Neuron (in vitro differentiated cells): ENCODE measurements around the gene TEK.
"Not testable (repeated sequence)": the region's sequence is repeated elsewhere in the genome, so short reads cannot be mapped to it uniquely, and the experiment has no call there.

Source experiments
- H2AFZ ChIP-seq: one replicate; pipeline ENCODE4 v1.6.1; 2013; ENCODE audit warnings: low read depth, mild to moderate bottlenecking, inconsistent platforms, low read length, moderate library complexity
- H3K27me3 ChIP-seq: one replicate; pipeline ENCODE4 v1.6.1; 2013; ENCODE audit warnings: low read length; ENCODE audit not compliant: insufficient read depth
- H3K36me3 ChIP-seq: one replicate; pipeline ENCODE4 v1.6.1; 2013; ENCODE audit warnings: low read length; ENCODE audit not compliant: insufficient read depth
- H3K4me1 ChIP-seq: one replicate; pipeline ENCODE4 v1.6.1; 2013; ENCODE audit warnings: low read length; ENCODE audit not compliant: insufficient read depth
- H3K4me3 ChIP-seq: 2 replicates; pipeline ENCODE4 v1.5.1; 2013; ENCODE audit warnings: mild to moderate bottlenecking, low read length, moderate library complexity
- H3K9me3 ChIP-seq: one replicate; pipeline ENCODE4 v1.6.1; 2013; ENCODE audit warnings: low read length

Gene TEK

GRCh38 chr9:27227192-27227591, 118.2 kb downstream of the TEK start:
- no peaks in the 10 kb centered on the region for H3K9me3 ChIP-seq
- H3K4me3 ChIP-seq = no peak overlapping the region
- H2AFZ ChIP-seq = no peak overlapping the region
- H3K27me3 ChIP-seq = no peaks in the 10 kb centered on the region
- H3K4me1 ChIP-seq = no peaks in the 10 kb centered on the region
- H3K36me3 ChIP-seq = no peaks in the 10 kb centered on the region

GRCh38 chr9:27239648-27240047, 130.6 kb downstream of the TEK start:
- not testable (repeated sequence) for H3K4me1 ChIP-seq, H3K9me3 ChIP-seq, H3K4me3 ChIP-seq, H2AFZ ChIP-seq, H3K27me3 ChIP-seq, H3K36me3 ChIP-seq

- Histone ChIP-seq H2AFZ (no peak overlapping the region), H3K4me3 (no peak overlapping the region), H3K4me1 (no peaks in the 10 kb centered on the region), H3K9me3 (no peaks in the 10 kb centered on the region), H3K36me3 (no peaks in the 10 kb centered on the region), H3K27me3 (no peaks in the 10 kb centered on the region)
These were observed 138.7 kb downstream of the TEK start for GRCh38 chr9:27247756-27248155.

- H3K4me1 ChIP-seq = no peaks in the 10 kb centered on the region
These were observed 139.7 kb downstream of the TEK start for GRCh38 chr9:27248702-27249101.

GRCh38 chr9:27258662-27259061, 149.6 kb downstream of the TEK start:
- H3K4me3 ChIP-seq = no peak overlapping the region
- H3K4me1 ChIP-seq = no peaks in the 10 kb centered on the region
- H3K27me3 ChIP-seq = no peaks in the 10 kb centered on the region
- no peaks in the 10 kb centered on the region for H3K9me3 ChIP-seq
- H3K36me3 ChIP-seq = no peaks in the 10 kb centered on the region
- H2AFZ ChIP-seq = no peak overlapping the region

More at GRCh38 chr9:27248702-27249101, 139.7 kb downstream of the TEK start:
- Histone ChIP-seq H2AFZ (no peak overlapping the region), H3K9me3 (no peaks in the 10 kb centered on the region), H3K4me3 (no peak overlapping the region), H3K36me3 (no peaks in the 10 kb centered on the region), H3K27me3 (no peaks in the 10 kb centered on the region)

- no peaks in the 10 kb centered on the region for H3K9me3 ChIP-seq
These were observed 151.9 kb downstream of the TEK start for GRCh38 chr9:27260789-27261516.

GRCh38 chr9:27261517-27262211, 152.6 kb downstream of the TEK start:
- Histone ChIP-seq H3K4me3 (no peak overlapping the region), H3K9me3 (no peaks in the 10 kb centered on the region), H2AFZ (no peak overlapping the region), H3K27me3 (no peaks in the 10 kb centered on the region), H3K4me1 (no peaks in the 10 kb centered on the region), H3K36me3 (no peaks in the 10 kb centered on the region)

More at GRCh38 chr9:27260789-27261516, 151.9 kb downstream of the TEK start:
- no peaks in the 10 kb centered on the region for H3K4me1 ChIP-seq
- no peak overlapping the region for H2AFZ ChIP-seq
- no peaks in the 10 kb centered on the region for H3K27me3 ChIP-seq
- H3K36me3 ChIP-seq = no peaks in the 10 kb centered on the region
- H3K4me3 ChIP-seq = no peak overlapping the region

GRCh38 chr9:27272103-27272502, 163.1 kb downstream of the TEK start:
- H3K4me1 ChIP-seq = no peaks in the 10 kb centered on the region
- no peak overlapping the region for H3K4me3 ChIP-seq
- H3K9me3 ChIP-seq = no peaks in the 10 kb centered on the region
- H2AFZ ChIP-seq = no peak overlapping the region
- no peaks in the 10 kb centered on the region for H3K27me3 ChIP-seq
- no peaks in the 10 kb centered on the region for H3K36me3 ChIP-seq

- no peak overlapping the region for H2AFZ ChIP-seq
- no peak overlapping the region for H3K4me3 ChIP-seq
- no peaks in the 10 kb centered on the region for H3K4me1 ChIP-seq
- no peaks in the 10 kb centered on the region for H3K27me3 ChIP-seq
- no peaks in the 10 kb centered on the region for H3K9me3 ChIP-seq
- H3K36me3 ChIP-seq = no peaks in the 10 kb centered on the region
These were observed 164.2 kb downstream of the TEK start for GRCh38 chr9:27273186-27273585.

- no peak overlapping the region for H3K4me3 ChIP-seq
- H3K27me3 ChIP-seq = no peaks in the 10 kb centered on the region
- H2AFZ ChIP-seq = peak overlapping the region; percentile 22
- H3K36me3 ChIP-seq = no peaks in the 10 kb centered on the region
- H3K4me1 ChIP-seq = no peaks in the 10 kb centered on the region
- H3K9me3 ChIP-seq = no peaks in the 10 kb centered on the region
These were observed 167.4 kb downstream of the TEK start for GRCh38 chr9:27276193-27277030.

GRCh38 chr9:27278374-27278773, 169.3 kb downstream of the TEK start:
- H3K9me3 ChIP-seq = no peaks in the 10 kb centered on the region
- no peaks in the 10 kb centered on the region for H3K4me1 ChIP-seq
- no peak overlapping the region for H2AFZ ChIP-seq
- no peak overlapping the region for H3K4me3 ChIP-seq
- H3K36me3 ChIP-seq = no peaks in the 10 kb centered on the region
- H3K27me3 ChIP-seq = no peaks in the 10 kb centered on the region

GRCh38 chr9:27279611-27280010, 170.6 kb downstream of the TEK start:
- H3K4me3 ChIP-seq = no peak overlapping the region
- no peaks in the 10 kb centered on the region for H3K27me3 ChIP-seq
- no peaks in the 10 kb centered on the region for H3K4me1 ChIP-seq
- no peaks in the 10 kb centered on the region for H3K9me3 ChIP-seq
- no peak overlapping the region for H2AFZ ChIP-seq
- H3K36me3 ChIP-seq = no peaks in the 10 kb centered on the region
